HG02588 (cell line): ENCODE measurements around the gene SH3D21.
A peak's percentile ranks its signal among the peaks of the same experiment; 100 is the strongest.

Source experiments
- ATAC-seq: cut with Tn5 transposase; IDR thresholded peaks from one replicate; pipeline ENCODE4 v1.9.1; 2021; ENCODE audit warnings: mild to moderate bottlenecking, moderate library complexity; ENCODE audit not compliant: unreplicated experiment

Gene SH3D21

GRCh38 chr1:36303244-36303643, 2.9 kb upstream of the SH3D21 start:
- ATAC-seq = no peak

GRCh38 chr1:36303650-36304360, 2.4 kb upstream of the SH3D21 start:
- no peak for ATAC-seq

- no peak for ATAC-seq
These were observed 1.6 kb upstream of the SH3D21 start for GRCh38 chr1:36304521-36304920.

- no peak for ATAC-seq
These were observed 926 bp upstream of the SH3D21 start for GRCh38 chr1:36304970-36305914.

- ATAC-seq = no peak
These were observed 306 bp upstream of the SH3D21 start for GRCh38 chr1:36305915-36306209.

- peak; percentile 96 for ATAC-seq
These were observed 811 bp downstream of the SH3D21 start for GRCh38 chr1:36306902-36307456.

GRCh38 chr1:36307601-36308330, 1.6 kb downstream of the SH3D21 start:
- ATAC-seq = no peak

GRCh38 chr1:36309397-36309796, 3.2 kb downstream of the SH3D21 start:
- no peak for ATAC-seq

GRCh38 chr1:36320291-36320761, 14.2 kb downstream of the SH3D21 start:
- no peak for ATAC-seq

- ATAC-seq = no peak
These were observed 14.6 kb downstream of the SH3D21 start for GRCh38 chr1:36320767-36321118.

- ATAC-seq = no peak
These were observed 15.2 kb downstream of the SH3D21 start for GRCh38 chr1:36321119-36321951.

GRCh38 chr1:36322041-36322785, 16.0 kb downstream of the SH3D21 start:
- ATAC-seq = no peak

GRCh38 chr1:36322786-36323635, 16.8 kb downstream of the SH3D21 start:
- peak; percentile 18 for ATAC-seq

- peak; percentile 35 for ATAC-seq
These were observed 17.6 kb downstream of the SH3D21 start, which contains the start of gene EVA1B for GRCh38 chr1:36323636-36324352. TSS of gene EVA1B (minus strand) at chr1:36323645. CDS start at chr1:36323037, 608 bp downstream.

- no peak for ATAC-seq
These were observed 18.2 kb downstream of the SH3D21 start for GRCh38 chr1:36324353-36324703.

GRCh38 chr1:36326499-36326898, 20.3 kb downstream of the SH3D21 start:
- ATAC-seq = no peak

- ATAC-seq = no peak
These were observed 21.4 kb downstream of the SH3D21 start for GRCh38 chr1:36327421-36328087.
